ENCODE measurements around the gene KRTAP4-5.
"Not testable (repeated sequence)": the region's sequence is repeated elsewhere in the genome, so short reads cannot be mapped to it uniquely, and the experiment has no call there.

KRTAP4-5 gene

DNA sequence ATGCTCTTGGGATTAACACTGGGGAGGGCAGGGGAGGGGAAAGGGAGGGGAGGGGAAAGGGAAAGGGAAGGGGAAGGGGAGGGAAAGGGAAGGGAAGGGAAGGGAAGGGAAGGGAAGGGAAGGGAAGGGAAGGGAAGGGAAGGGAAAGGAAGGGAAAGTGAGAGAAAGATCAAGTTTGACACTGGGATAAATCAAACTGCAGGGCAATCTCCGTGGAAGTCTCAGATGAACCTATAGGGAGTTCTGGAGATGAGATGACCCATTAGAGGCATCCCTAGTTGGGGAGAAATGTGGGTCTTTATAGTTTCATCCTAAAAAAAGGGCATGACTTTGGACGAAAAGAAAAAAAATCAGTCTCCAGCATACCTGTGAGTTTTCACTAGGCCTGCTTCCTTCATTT is 27.9 kb downstream of the KRTAP4-5 start:
- TF ChIP-seq, protein P1, sequence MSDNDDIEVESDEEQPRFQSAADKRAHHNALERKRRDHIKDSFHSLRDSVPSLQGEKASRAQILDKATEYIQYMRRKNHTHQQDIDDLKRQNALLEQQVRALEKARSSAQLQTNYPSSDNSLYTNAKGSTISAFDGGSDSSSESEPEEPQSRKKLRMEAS (IDR thresholded peaks at IDR 0.05; ENCODE audit: low read depth, low read length): no peak
- TF ChIP-seq MYC (IDR thresholded peaks at IDR 0.05; ENCODE audit: low read depth, low read length) (no peak), POLR2A (IDR thresholded peaks at IDR 0.05; ENCODE audit: extremely low read depth, insufficient read length) (no peak)
- TF ChIP-seq, protein P2, sequence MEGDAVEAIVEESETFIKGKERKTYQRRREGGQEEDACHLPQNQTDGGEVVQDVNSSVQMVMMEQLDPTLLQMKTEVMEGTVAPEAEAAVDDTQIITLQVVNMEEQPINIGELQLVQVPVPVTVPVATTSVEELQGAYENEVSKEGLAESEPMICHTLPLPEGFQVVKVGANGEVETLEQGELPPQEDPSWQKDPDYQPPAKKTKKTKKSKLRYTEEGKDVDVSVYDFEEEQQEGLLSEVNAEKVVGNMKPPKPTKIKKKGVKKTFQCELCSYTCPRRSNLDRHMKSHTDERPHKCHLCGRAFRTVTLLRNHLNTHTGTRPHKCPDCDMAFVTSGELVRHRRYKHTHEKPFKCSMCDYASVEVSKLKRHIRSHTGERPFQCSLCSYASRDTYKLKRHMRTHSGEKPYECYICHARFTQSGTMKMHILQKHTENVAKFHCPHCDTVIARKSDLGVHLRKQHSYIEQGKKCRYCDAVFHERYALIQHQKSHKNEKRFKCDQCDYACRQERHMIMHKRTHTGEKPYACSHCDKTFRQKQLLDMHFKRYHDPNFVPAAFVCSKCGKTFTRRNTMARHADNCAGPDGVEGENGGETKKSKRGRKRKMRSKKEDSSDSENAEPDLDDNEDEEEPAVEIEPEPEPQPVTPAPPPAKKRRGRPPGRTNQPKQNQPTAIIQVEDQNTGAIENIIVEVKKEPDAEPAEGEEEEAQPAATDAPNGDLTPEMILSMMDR (IDR thresholded peaks at IDR 0.05; ENCODE audit: low read depth, low read length): no peak
- no peak overlapping the region for H3K4me3 ChIP-seq (ENCODE audit: low read depth, low read length)
- no peak for DNase-seq (ENCODE audit: low read depth)

DNA sequence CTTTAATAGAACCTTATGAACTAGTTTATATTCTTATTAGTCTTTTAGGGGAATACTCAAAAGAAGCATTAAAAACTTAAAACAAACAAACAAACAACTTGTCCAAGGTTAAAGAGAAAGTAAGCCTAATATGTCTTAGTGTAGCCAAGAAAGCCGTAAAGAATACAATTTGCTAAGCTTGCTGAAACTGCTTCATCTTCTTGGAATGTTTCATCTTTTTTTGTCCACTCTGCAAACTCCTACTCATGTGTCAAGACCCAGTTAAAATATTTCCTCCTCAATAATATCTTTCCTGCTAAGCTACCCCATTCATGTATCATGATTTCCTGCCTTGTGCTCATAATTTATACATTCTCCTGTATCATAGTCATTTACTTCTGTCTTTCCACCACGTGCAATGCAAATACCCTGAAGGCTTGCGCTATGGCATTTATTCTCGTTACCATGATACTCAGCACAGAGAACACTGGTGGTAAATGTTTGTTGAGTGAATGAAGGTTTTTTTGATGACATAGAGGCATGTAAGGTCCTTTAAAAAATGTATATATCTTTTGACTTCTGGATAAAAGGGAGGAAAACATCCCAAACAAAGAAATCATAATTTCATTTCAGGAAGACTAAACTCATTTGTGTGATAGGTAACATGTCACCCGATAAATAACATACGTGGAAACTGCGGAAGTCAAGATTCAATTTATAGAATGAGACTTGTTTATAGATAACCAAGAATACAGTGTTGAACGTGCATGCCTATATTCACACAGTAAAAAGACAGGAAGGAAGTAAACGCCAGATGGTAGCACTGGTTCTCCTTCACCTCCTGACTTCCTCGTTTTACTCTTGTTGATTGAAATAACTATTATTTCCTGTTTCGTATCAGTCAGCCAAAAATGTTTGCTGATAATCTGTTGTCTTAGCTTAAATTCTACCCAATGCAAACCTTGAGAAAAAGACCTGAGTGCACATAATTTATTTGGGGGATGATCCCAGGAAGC is 29.6 kb downstream of the KRTAP4-5 start:
- H3K4me3 ChIP-seq (ENCODE audit: low read depth, low read length): not testable (repeated sequence)
- DNase-seq (ENCODE audit: low read depth): peak; percentile 10

DNA sequence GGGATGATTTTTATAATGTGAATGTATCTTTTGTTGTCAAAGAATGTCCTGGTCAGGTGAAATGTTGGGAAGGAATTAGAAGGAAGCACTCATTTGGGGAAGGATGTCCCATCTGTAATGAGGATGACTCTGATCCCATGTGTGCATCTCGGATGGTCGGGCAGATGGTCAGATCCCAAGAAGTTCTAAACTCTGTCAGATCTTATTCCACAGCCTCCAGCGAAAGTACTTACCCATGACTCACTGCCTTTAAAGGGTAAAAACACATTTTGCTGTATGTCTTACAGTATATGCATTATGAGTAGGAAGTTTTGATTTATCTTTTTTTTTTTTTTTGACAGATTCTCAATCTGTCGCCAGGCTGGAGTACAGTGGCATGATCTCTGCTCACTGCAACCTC is 30.9 kb downstream of the KRTAP4-5 start:
- H3K4me3 ChIP-seq (ENCODE audit: low read depth, low read length): no peak overlapping the region
- TF ChIP-seq, protein P1 (IDR thresholded peaks at IDR 0.05; ENCODE audit: low read depth, low read length): no peak
- TF ChIP-seq MYC (IDR thresholded peaks at IDR 0.05; ENCODE audit: low read depth, low read length): no peak
- TF ChIP-seq, protein P2 (IDR thresholded peaks at IDR 0.05; ENCODE audit: low read depth, low read length): no peak
- no peak for TF ChIP-seq POLR2A (IDR thresholded peaks at IDR 0.05; ENCODE audit: extremely low read depth, insufficient read length)
- DNase-seq (ENCODE audit: low read depth): no peak

DNA sequence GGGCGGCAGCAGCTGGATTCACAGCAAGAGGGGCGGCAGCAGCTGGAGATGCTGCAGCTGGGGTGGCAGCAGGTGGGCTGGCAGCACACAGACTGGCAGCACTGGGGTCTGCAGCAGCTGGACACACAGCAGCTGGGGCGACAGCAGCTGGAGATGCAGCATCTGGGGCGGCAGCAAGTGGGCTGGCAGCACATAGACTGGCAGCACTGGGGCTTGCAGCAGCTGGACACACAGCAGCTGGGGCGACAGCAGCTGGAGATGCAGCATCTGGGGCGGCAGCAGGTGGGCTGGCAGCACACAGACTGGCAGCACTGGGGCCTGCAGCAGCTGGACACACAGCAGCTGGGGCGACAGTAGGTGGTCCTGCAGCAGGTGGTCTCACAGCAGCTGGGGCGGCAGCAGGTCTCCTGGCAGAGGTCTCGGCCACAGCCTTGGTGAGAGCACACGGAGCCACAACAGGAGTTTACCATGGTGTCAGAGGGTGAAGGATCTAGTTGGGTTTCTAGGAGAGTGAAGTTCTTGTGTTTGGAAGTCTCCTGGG is 31.7 kb downstream of the KRTAP4-5 start, which contains the start of gene KRTAP4-11:
Gene KRTAP4-11, minus strand, starts transcription at position 528 of the 541 bp plus-strand sequence. Its CDS starts 58 bp downstream, at position 470.
- not testable (repeated sequence) for H3K4me3 ChIP-seq (ENCODE audit: low read depth, low read length); DNase-seq (ENCODE audit: low read depth)

DNA sequence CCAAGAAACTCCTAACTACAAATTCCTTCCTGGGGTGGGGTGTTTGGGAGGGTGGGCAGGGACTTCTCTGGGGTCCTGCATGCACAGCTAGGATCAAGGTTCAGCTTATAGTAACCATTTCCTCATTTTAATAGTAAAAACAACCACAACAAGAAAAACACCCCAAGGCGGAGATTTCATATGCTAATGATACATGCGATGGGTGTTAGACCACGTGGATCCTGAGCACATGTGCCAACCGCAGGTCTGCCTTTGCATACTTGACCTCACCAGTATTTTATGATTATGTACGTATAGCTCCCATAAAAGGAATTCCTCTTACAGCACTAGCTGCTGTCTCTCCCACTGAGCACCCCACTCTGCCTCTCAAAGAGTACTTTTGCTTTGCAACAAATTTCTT is 33.3 kb downstream of the KRTAP4-5 start:
- TF ChIP-seq, protein P1 (IDR thresholded peaks at IDR 0.05; ENCODE audit: low read depth, low read length): no peak
- no peak for TF ChIP-seq POLR2A (IDR thresholded peaks at IDR 0.05; ENCODE audit: extremely low read depth, insufficient read length)
- TF ChIP-seq, protein P2 (IDR thresholded peaks at IDR 0.05; ENCODE audit: low read depth, low read length): no peak
- TF ChIP-seq MYC (IDR thresholded peaks at IDR 0.05; ENCODE audit: low read depth, low read length): no peak
- H3K4me3 ChIP-seq (ENCODE audit: low read depth, low read length): no peak overlapping the region
- DNase-seq (ENCODE audit: low read depth): no peak

DNA sequence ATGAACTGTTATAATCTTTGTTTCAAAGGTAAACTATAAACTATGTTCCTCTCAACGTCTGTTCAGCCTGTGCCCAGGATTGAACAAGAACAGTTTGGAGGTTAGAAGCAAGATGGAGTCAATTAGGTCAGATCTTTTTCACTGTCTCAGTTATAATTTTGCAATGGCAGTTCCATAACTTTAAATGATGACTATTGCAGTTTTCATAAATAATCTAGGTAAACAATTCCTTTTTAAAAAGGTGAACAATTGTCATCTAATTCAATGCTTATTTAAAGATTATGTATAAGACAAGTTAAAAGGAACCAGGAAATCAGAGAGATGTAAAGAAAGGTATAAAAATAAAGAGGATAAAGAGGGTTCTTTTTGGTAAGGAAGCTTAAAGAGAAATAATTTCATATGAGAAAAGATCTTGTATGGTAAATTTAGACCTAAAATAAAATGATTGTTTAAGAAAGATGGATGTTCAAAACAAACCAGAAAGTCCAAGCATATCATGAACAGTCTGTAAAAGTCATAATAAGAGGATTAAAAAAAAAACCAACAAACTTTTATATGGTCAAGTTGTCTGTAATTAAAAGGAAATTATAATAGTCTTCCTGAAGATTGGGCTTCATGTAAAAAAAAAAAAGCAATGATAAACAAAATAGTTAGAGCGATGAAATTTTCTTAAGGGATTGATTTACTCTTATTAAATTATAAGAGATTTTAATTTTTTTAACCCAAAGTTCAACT is 38.3 kb downstream of the KRTAP4-5 start:
- no peak overlapping the region for H3K4me3 ChIP-seq (ENCODE audit: low read depth, low read length)
- TF ChIP-seq POLR2A (IDR thresholded peaks at IDR 0.05; ENCODE audit: extremely low read depth, insufficient read length) (no peak), MYC (IDR thresholded peaks at IDR 0.05; ENCODE audit: low read depth, low read length) (no peak)
- TF ChIP-seq, protein P1 (IDR thresholded peaks at IDR 0.05; ENCODE audit: low read depth, low read length): no peak
- TF ChIP-seq, protein P2 (IDR thresholded peaks at IDR 0.05; ENCODE audit: low read depth, low read length): no peak
- DNase-seq (ENCODE audit: low read depth): no peak

DNA sequence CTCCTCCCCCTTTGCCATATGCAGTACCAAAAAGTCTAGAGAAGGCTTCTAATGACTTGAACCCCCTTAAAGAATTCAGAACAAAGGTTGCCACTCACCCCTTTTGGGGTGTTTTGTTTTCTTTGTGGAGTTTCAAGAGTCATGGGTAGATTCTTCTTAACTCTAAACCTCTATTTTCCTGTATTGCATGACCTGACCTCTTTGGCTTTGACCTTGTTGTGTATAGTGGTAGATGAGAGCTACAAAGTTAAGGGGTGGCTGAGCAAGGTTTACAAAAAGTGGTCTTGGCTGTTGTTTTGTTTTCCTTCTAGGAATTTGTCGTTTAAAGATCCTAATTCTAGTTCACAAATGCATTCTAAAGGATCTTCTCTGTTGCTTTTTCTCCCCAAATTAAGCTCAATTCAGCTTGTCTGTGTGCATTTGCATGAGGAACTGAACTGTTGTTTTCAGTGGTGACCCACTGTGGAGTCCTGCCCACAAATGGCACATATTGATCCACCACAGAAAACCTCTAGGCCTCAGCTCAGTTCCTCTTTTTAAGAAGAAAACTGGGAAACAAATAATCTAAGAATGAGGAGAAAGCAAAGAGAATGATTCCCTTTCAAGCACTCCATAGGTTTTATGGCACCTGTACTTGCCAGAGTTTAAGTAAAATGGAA is 40.8 kb downstream of the KRTAP4-5 start:
- DNase-seq (ENCODE audit: low read depth): not testable (repeated sequence)

More for the DNA sequence above, 40.8 kb downstream of the KRTAP4-5 start:
- not testable (repeated sequence) for H3K4me3 ChIP-seq (ENCODE audit: low read depth, low read length)
